A673 (cell line): ENCODE data around the gene EXT2. TPM values are rescaled to one million over a fixed set of nuclear protein-coding genes. Genes with fewer than 3 reads are reported as not detected.

Source experiments
- BruUV-seq: library from RNA; stranded (reverse); fragments of 400-500 nt; replicated peaks from 2 replicates; lab custom pipeline; 2021; lab: Mats Ljungman, UMichigan
- CTCF ChIA-PET: fragments of 300-600 bp; sonication (Branson Sonifier 250); formaldehyde crosslinking; loops from one replicate; lab custom pipeline; 2022; ENCODE audit warnings: antibody characterized with exemption; lab: Charles Lee
- POLR2A ChIA-PET: fragments of 300-600 bp; sonication (Branson Sonifier 250); formaldehyde crosslinking; loops from one replicate; lab custom pipeline; 2022; ENCODE audit warnings: antibody characterized with exemption; ENCODE audit not compliant: low non-redundant PET; lab: Charles Lee
- DNase-seq: peaks from one replicate; pipeline ENCODE4 v3.0.0-alpha.2; 2015; ENCODE audit warnings: low spot score
- H3K27ac ChIP-seq: fragments of 200-600 bp; sonication (generic); 2 replicates; pipeline ENCODE4 v1.5.1; 2016; ENCODE audit warnings: mixed run types, low read depth, mild to moderate bottlenecking, mixed read lengths, antibody characterized with exemption, low read length; ENCODE audit not compliant: poor library complexity, severe bottlenecking
- H3K27me3 ChIP-seq: fragments of 200-600 bp; sonication (generic); replicated peaks from 2 replicates; pipeline ENCODE4 v1.6.1; 2017; ENCODE audit warnings: mixed run types, low read depth, mild to moderate bottlenecking, mixed read lengths, antibody characterized with exemption, low read length; ENCODE audit not compliant: insufficient read depth, poor library complexity
- H3K36me3 ChIP-seq: fragments of 200-600 bp; sonication (generic); 2 replicates; pipeline ENCODE4 v1.6.1; 2016; ENCODE audit warnings: mixed run types, mild to moderate bottlenecking, mixed read lengths, antibody characterized with exemption, low read length; ENCODE audit not compliant: insufficient read depth, poor library complexity, severe bottlenecking
- H3K4me1 ChIP-seq: fragments of 200-600 bp; sonication (generic); 2 replicates; pipeline ENCODE4 v1.6.1; 2017; ENCODE audit warnings: mixed run types, mild to moderate bottlenecking, mixed read lengths, antibody characterized with exemption, low read length; ENCODE audit not compliant: insufficient read depth, poor library complexity, severe bottlenecking
- H3K4me3 ChIP-seq: fragments of 200-600 bp; sonication (generic); 2 replicates; pipeline ENCODE4 v1.5.1; 2016; ENCODE audit warnings: low read depth, mixed run types, mild to moderate bottlenecking, mixed read lengths, low read length; ENCODE audit not compliant: poor library complexity, severe bottlenecking
- H3K9me3 ChIP-seq: fragments of 200-600 bp; sonication (generic); 2 replicates; pipeline ENCODE4 v1.6.1; 2016; ENCODE audit warnings: mixed run types, low read depth, mild to moderate bottlenecking, mixed read lengths, antibody characterized with exemption, low read length; ENCODE audit not compliant: poor library complexity, severe bottlenecking
- CTCF ChIP-seq: fragments of 300-800, 200-600 bp; sonication (generic); conservative IDR thresholded peaks from 2 replicates; pipeline ENCODE4 v1.5.1; 2017; ENCODE audit warnings: low read depth, mild to moderate bottlenecking, antibody characterized with exemption, low read length, moderate library complexity, mixed read lengths
- EZH2 ChIP-seq: fragments of 200-600 bp; sonication (generic); IDR thresholded peaks from 2 replicates; pipeline ENCODE4 v1.6.1; 2017; ENCODE audit warnings: borderline replicate concordance, low read depth, mild to moderate bottlenecking, mixed read lengths, antibody characterized with exemption, low read length; ENCODE audit not compliant: poor library complexity, severe bottlenecking
- intact Hi-C: fragments of 100-400 bp; cut with micrococcal nuclease; formaldehyde crosslinking; loops from one replicate; pipeline ENCODE4 v1.10.0; 2022; ENCODE audit not compliant: unreplicated experiment
- total RNA-seq: library from RNA; stranded (reverse); gene quantifications from 2 replicates; pipeline ENCODE4 v1.2.3, GENCODE V29; 2021

EXT2 gene
- total RNA-seq, 1 experiment from 2014 or later, result 123 TPM

- no peak for DNase-seq
- Histone ChIP-seq H3K4me1 (peaks cover 11% of the 10 kb centered on the region), H3K27me3 (no peaks in the 10 kb centered on the region), H3K4me3 (no peak overlapping the region), H3K9me3 (no peaks in the 10 kb centered on the region), H3K27ac (no peak overlapping the region), H3K36me3 (peaks cover 57% of the 10 kb centered on the region)
- intact Hi-C loops, result no loop called here
- TF ChIP-seq CTCF (no peak), EZH2 (no peak)
- CTCF ChIA-PET, result interaction anchor here (1.0 kb wide), 1 partner anchor 33 kb away, joined by 3 read pairs; no protein-coding TSS in a partner anchor
- BruUV-seq, result no TSS peak
- POLR2A ChIA-PET, result no interaction called here
Observed at GRCh38 chr11:44127130-44127529, 31.7 kb downstream of the EXT2 start.

- ChIA-PET CTCF (no interaction called here), POLR2A (no interaction called here)
- no peaks in the 10 kb centered on the region for H3K9me3 ChIP-seq
- TF ChIP-seq EZH2 (no peak), CTCF (no peak)
- H3K4me3 ChIP-seq, result no peak overlapping the region
- H3K4me1 ChIP-seq, result peaks cover 27% of the 10 kb centered on the region
- H3K27me3 ChIP-seq, result no peaks in the 10 kb centered on the region
- intact Hi-C loops, result no loop called here
- peaks cover 57% of the 10 kb centered on the region for H3K36me3 ChIP-seq
- no peak for DNase-seq
- BruUV-seq, result no TSS peak
- no peak overlapping the region for H3K27ac ChIP-seq
Observed at GRCh38 chr11:44128729-44129128, 33.3 kb downstream of the EXT2 start.

- peak; percentile 73 for DNase-seq
- ChIA-PET POLR2A (no interaction called here), CTCF (no interaction called here)
- intact Hi-C loops, result no loop called here
- TF ChIP-seq EZH2 (no peak), CTCF (0 out of 2 replicates have a peak, but pooled peaks have one; percentile 10)
- H3K36me3 ChIP-seq, result peaks cover 48% of the 10 kb centered on the region
- H3K4me1 ChIP-seq, result peaks cover 41% of the 10 kb centered on the region
- H3K27me3 ChIP-seq, result no peaks in the 10 kb centered on the region
- H3K27ac ChIP-seq, result peak overlapping the region; percentile 21
- BruUV-seq, result no TSS peak
- H3K4me3 ChIP-seq, result no peak overlapping the region
- no peaks in the 10 kb centered on the region for H3K9me3 ChIP-seq
Observed at GRCh38 chr11:44130751-44131150, 35.3 kb downstream of the EXT2 start.
